Omental fat pad (tissue), 4 donors: ENCODE data around the gene CIITA. TPM values are rescaled to one million over a fixed set of nuclear protein-coding genes. Genes with fewer than 3 reads are reported as not detected.
"Not testable (repeated sequence)": the region's sequence is repeated elsewhere in the genome, so short reads cannot be mapped to it uniquely, and the experiment has no call there.

Source experiments
- ATAC-seq: fragments of 150-250 bp; one replicate; pipeline ENCODE4 v1.9.1; 2016; ENCODE audit warnings: mild to moderate bottlenecking, moderate library complexity; ENCODE audit not compliant: low FRiP score
- DNase-seq: peaks from one replicate; pipeline ENCODE4 v3.0.0-alpha.2; 2019; ENCODE audit warnings: low spot score
- CTCF ChIP-seq, 3 donors: fragments of 450-650 bp; IDR thresholded peaks; one replicate each; pipeline ENCODE4 v1.5.1; 2016 to 2017; ENCODE audit warnings: antibody characterized with exemption in 3 of 3, mild to moderate bottlenecking in 3 of 3, moderate library complexity in 2 of 3
- total RNA-seq, 4 donors: library from RNA; depleted of rRNA; stranded (reverse); fragments of >200 nt; gene quantifications; one replicate each; pipeline ENCODE4 v1.1.0, GENCODE V29; 2016

The CIITA gene
- total RNA-seq, 4 donors from 2014 or later, result 3.2 to 101 (median 11.2) TPM

GRCh38 chr16:10964039-10964890 lies 87.3 kb downstream of the CIITA start:
- ATAC-seq (peak; percentile 68), DNase-seq (peak; percentile 67)
- TF ChIP-seq CTCF (IDR thresholded peaks at IDR 0.05), result peak in 1 of 3 donors; percentile 73

GRCh38 chr16:10964891-10965326 lies 87.9 kb downstream of the CIITA start:
- ATAC-seq (no peak), DNase-seq (no peak)
- no peak for TF ChIP-seq CTCF (IDR thresholded peaks at IDR 0.05)

- ATAC-seq (no peak), DNase-seq (no peak)
- no peak for TF ChIP-seq CTCF (IDR thresholded peaks at IDR 0.05)
Measured at GRCh38 chr16:10965440-10966061, 88.5 kb downstream of the CIITA start.

GRCh38 chr16:10966129-10966528 lies 89.1 kb downstream of the CIITA start:
- no peak for TF ChIP-seq CTCF (IDR thresholded peaks at IDR 0.05)
- no peak for ATAC-seq

GRCh38 chr16:10966559-10966958 lies 89.6 kb downstream of the CIITA start:
- not testable (repeated sequence) for DNase-seq, ATAC-seq

More at GRCh38 chr16:10966129-10966528, 89.1 kb downstream of the CIITA start:
- no peak for DNase-seq

- TF ChIP-seq CTCF (IDR thresholded peaks at IDR 0.05), result no peak
- no peak for ATAC-seq
- no peak for DNase-seq
Measured at GRCh38 chr16:10967986-10968385, 91.0 kb downstream of the CIITA start.

GRCh38 chr16:10968498-10968897 lies 91.5 kb downstream of the CIITA start:
- no peak for DNase-seq
- ATAC-seq, result no peak
- no peak for TF ChIP-seq CTCF (IDR thresholded peaks at IDR 0.05)
